Measurements from ENCODE around the gene ECE2.

Gene ECE2

GRCh38 chr3:184291044-184291737, 15.4 kb downstream of the ECE2 start:
- Histone ChIP-seq H3K36me3 (ENCODE audit: control insufficient read depth, insufficient read depth, low read length) (no peaks in the 10 kb centered on the region), H3K4me3 (ENCODE audit: low read length) (no peak overlapping the region), H3K4me1 (ENCODE audit: control insufficient read depth, insufficient read depth, low read length) (no peaks in the 10 kb centered on the region), H3K9me3 (ENCODE audit: control insufficient read depth, low read length) (no peaks in the 10 kb centered on the region), H3K27me3 (ENCODE audit: control insufficient read depth, insufficient read depth, low read length) (peaks cover 6% of the 10 kb centered on the region), H3K9ac (ENCODE audit: low read length) (no peak overlapping the region)

- Histone ChIP-seq H3K36me3 (ENCODE audit: control insufficient read depth, insufficient read depth, low read length) (no peaks in the 10 kb centered on the region), H3K4me3 (ENCODE audit: low read length) (no peak overlapping the region), H3K9ac (ENCODE audit: low read length) (no peak overlapping the region), H3K4me1 (ENCODE audit: control insufficient read depth, insufficient read depth, low read length) (no peaks in the 10 kb centered on the region), H3K27me3 (ENCODE audit: control insufficient read depth, insufficient read depth, low read length) (peaks cover 6% of the 10 kb centered on the region), H3K9me3 (ENCODE audit: control insufficient read depth, low read length) (no peaks in the 10 kb centered on the region)
Measured at GRCh38 chr3:184291738-184292445, 16.1 kb downstream of the ECE2 start.

- Histone ChIP-seq H3K27me3 (ENCODE audit: control insufficient read depth, insufficient read depth, low read length) (peaks cover 6% of the 10 kb centered on the region), H3K9ac (ENCODE audit: low read length) (no peak overlapping the region), H3K9me3 (ENCODE audit: control insufficient read depth, low read length) (no peaks in the 10 kb centered on the region), H3K4me3 (ENCODE audit: low read length) (no peak overlapping the region), H3K36me3 (ENCODE audit: control insufficient read depth, insufficient read depth, low read length) (no peaks in the 10 kb centered on the region), H3K4me1 (ENCODE audit: control insufficient read depth, insufficient read depth, low read length) (peaks cover 7% of the 10 kb centered on the region)
Measured at GRCh38 chr3:184295771-184296170, 19.9 kb downstream of the ECE2 start.

GRCh38 chr3:184296616-184297015, 20.8 kb downstream of the ECE2 start:
- peaks cover under 1% of the 10 kb centered on the region for H3K36me3 ChIP-seq (ENCODE audit: control insufficient read depth, insufficient read depth, low read length)
- no peak overlapping the region for H3K4me3 ChIP-seq (ENCODE audit: low read length)
- H3K27me3 ChIP-seq (ENCODE audit: control insufficient read depth, insufficient read depth, low read length) = peaks cover 6% of the 10 kb centered on the region
- no peaks in the 10 kb centered on the region for H3K9me3 ChIP-seq (ENCODE audit: control insufficient read depth, low read length)
- H3K4me1 ChIP-seq (ENCODE audit: control insufficient read depth, insufficient read depth, low read length) = peaks cover 7% of the 10 kb centered on the region
- H3K9ac ChIP-seq (ENCODE audit: low read length) = no peak overlapping the region

- Histone ChIP-seq H3K4me3 (ENCODE audit: low read length) (peak within 1 kb of the TSS; percentile 38), H3K9ac (ENCODE audit: low read length) (peak within 1 kb of the TSS; percentile 85), H3K9me3 (ENCODE audit: control insufficient read depth, low read length) (no peaks in the 10 kb centered on the region), H3K36me3 (ENCODE audit: control insufficient read depth, insufficient read depth, low read length) (peaks cover 15% of the 10 kb centered on the region), H3K27me3 (ENCODE audit: control insufficient read depth, insufficient read depth, low read length) (no peaks in the 10 kb centered on the region), H3K4me1 (ENCODE audit: control insufficient read depth, insufficient read depth, low read length) (peaks cover 7% of the 10 kb centered on the region)
Measured at GRCh38 chr3:184298759-184299487, 23.1 kb downstream of the ECE2 start, which contains the start of gene PSMD2. Gene PSMD2 (plus strand): TSS chr3:184299241. CDS start chr3:184299267, 26 bp downstream.

GRCh38 chr3:184299488-184300377, 23.9 kb downstream of the ECE2 start:
- Histone ChIP-seq H3K9ac (ENCODE audit: low read length) (peak overlapping the region; percentile 79), H3K9me3 (ENCODE audit: control insufficient read depth, low read length) (no peaks in the 10 kb centered on the region), H3K4me1 (ENCODE audit: control insufficient read depth, insufficient read depth, low read length) (peaks cover 7% of the 10 kb centered on the region), H3K36me3 (ENCODE audit: control insufficient read depth, insufficient read depth, low read length) (peaks cover 15% of the 10 kb centered on the region), H3K27me3 (ENCODE audit: control insufficient read depth, insufficient read depth, low read length) (no peaks in the 10 kb centered on the region), H3K4me3 (ENCODE audit: low read length) (peak overlapping the region; percentile 14)

GRCh38 chr3:184300378-184300720, 24.5 kb downstream of the ECE2 start:
- no peak overlapping the region for H3K4me3 ChIP-seq (ENCODE audit: low read length)
- peaks cover 18% of the 10 kb centered on the region for H3K36me3 ChIP-seq (ENCODE audit: control insufficient read depth, insufficient read depth, low read length)
- peaks cover 7% of the 10 kb centered on the region for H3K4me1 ChIP-seq (ENCODE audit: control insufficient read depth, insufficient read depth, low read length)
- H3K9ac ChIP-seq (ENCODE audit: low read length) = no peak overlapping the region
- H3K9me3 ChIP-seq (ENCODE audit: control insufficient read depth, low read length) = no peaks in the 10 kb centered on the region
- no peaks in the 10 kb centered on the region for H3K27me3 ChIP-seq (ENCODE audit: control insufficient read depth, insufficient read depth, low read length)

GRCh38 chr3:184305577-184305976, 29.8 kb downstream of the ECE2 start:
- H3K9me3 ChIP-seq (ENCODE audit: control insufficient read depth, low read length) = no peaks in the 10 kb centered on the region
- H3K4me3 ChIP-seq (ENCODE audit: low read length) = no peak overlapping the region
- peaks cover 34% of the 10 kb centered on the region for H3K36me3 ChIP-seq (ENCODE audit: control insufficient read depth, insufficient read depth, low read length)
- H3K9ac ChIP-seq (ENCODE audit: low read length) = no peak overlapping the region
- no peaks in the 10 kb centered on the region for H3K27me3 ChIP-seq (ENCODE audit: control insufficient read depth, insufficient read depth, low read length)
- H3K4me1 ChIP-seq (ENCODE audit: control insufficient read depth, insufficient read depth, low read length) = no peaks in the 10 kb centered on the region

- Histone ChIP-seq H3K4me3 (ENCODE audit: low read length) (no peak overlapping the region), H3K36me3 (ENCODE audit: control insufficient read depth, insufficient read depth, low read length) (peaks cover 34% of the 10 kb centered on the region), H3K9me3 (ENCODE audit: control insufficient read depth, low read length) (no peaks in the 10 kb centered on the region), H3K4me1 (ENCODE audit: control insufficient read depth, insufficient read depth, low read length) (no peaks in the 10 kb centered on the region), H3K27me3 (ENCODE audit: control insufficient read depth, insufficient read depth, low read length) (no peaks in the 10 kb centered on the region), H3K9ac (ENCODE audit: low read length) (no peak overlapping the region)
Measured at GRCh38 chr3:184306341-184306972, 30.6 kb downstream of the ECE2 start.

GRCh38 chr3:184307915-184308314, 32.1 kb downstream of the ECE2 start:
- Histone ChIP-seq H3K27me3 (ENCODE audit: control insufficient read depth, insufficient read depth, low read length) (no peaks in the 10 kb centered on the region), H3K9ac (ENCODE audit: low read length) (no peak overlapping the region), H3K4me3 (ENCODE audit: low read length) (no peak overlapping the region), H3K4me1 (ENCODE audit: control insufficient read depth, insufficient read depth, low read length) (no peaks in the 10 kb centered on the region), H3K9me3 (ENCODE audit: control insufficient read depth, low read length) (no peaks in the 10 kb centered on the region), H3K36me3 (ENCODE audit: control insufficient read depth, insufficient read depth, low read length) (peaks cover 21% of the 10 kb centered on the region)

- peaks cover 19% of the 10 kb centered on the region for H3K36me3 ChIP-seq (ENCODE audit: control insufficient read depth, insufficient read depth, low read length)
- H3K4me1 ChIP-seq (ENCODE audit: control insufficient read depth, insufficient read depth, low read length) = no peaks in the 10 kb centered on the region
- H3K9me3 ChIP-seq (ENCODE audit: control insufficient read depth, low read length) = no peaks in the 10 kb centered on the region
- no peaks in the 10 kb centered on the region for H3K27me3 ChIP-seq (ENCODE audit: control insufficient read depth, insufficient read depth, low read length)
- no peak overlapping the region for H3K4me3 ChIP-seq (ENCODE audit: low read length)
- H3K9ac ChIP-seq (ENCODE audit: low read length) = no peak overlapping the region
Measured at GRCh38 chr3:184308744-184309143, 32.9 kb downstream of the ECE2 start.

Measured in mucosa of stomach (tissue), 1 donor.